ENCODE measurements around the gene YIF1B.

The YIF1B gene

DNA sequence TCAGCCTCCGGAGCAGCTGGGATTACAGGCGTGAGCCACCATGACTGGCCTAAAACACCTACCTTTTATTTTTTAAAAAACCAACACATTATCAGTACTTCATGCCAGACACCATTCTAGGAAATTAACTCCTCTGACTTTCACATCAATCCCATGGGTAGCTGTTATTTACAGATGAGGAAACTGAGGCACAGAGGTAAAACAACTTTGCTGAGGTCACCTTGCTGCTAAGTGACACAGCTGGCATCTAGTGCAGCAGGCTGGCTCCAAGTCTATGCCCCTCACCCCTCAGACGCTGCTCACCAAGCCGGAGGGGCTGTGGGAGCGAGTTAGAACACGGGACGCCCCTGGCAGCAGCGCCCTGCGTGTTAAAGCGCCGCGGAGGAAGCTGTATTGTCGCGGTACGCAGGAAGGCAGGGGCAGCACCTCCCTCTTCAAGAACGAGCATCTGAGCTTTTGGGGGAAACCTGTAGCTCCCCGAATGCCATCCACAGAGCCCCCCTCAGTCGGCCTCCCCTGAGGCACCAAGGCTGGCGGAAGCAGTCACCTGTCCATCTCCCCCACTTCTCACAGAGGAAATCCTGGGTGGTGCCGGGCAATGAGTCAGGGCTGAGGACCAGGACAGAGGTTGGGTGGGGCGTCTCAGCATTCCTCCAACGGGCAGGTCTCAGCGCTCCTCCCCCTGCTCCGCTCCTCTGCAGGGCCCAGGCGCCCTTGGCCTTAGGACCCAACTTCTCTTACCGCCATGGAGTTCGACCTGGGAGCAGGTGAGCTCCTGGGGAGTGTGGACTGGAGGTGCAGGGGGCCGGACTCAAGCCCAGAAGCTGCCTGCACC lies 12.0 kb downstream of the YIF1B start, which contains the start of gene C19orf33:
Gene C19orf33 (plus strand): TSS at position 735 of the 835 bp plus-strand sequence. CDS start 11 bp downstream, at position 746.
- Histone ChIP-seq H3K27me3 (ENCODE audit: insufficient read depth, insufficient read length) (no peaks in the 10 kb centered on the region), H3K4me1 (ENCODE audit: insufficient read depth, insufficient read length) (peaks cover 20% of the 10 kb centered on the region), H3K36me3 (ENCODE audit: insufficient read depth, insufficient read length, low read length) (peaks cover 36% of the 10 kb centered on the region), H3K4me3 (ENCODE audit: insufficient read length, low read depth) (no peak within 1 kb of the TSS), H3K9me3 (ENCODE audit: insufficient read depth, low read length) (no peaks in the 10 kb centered on the region), H3K9ac (ENCODE audit: insufficient read length, low read depth) (peak within 1 kb of the TSS; percentile 64)
- DNase-seq (ENCODE audit: low read depth, low spot score), result no peak
- TF ChIP-seq SUZ12 (IDR thresholded peaks at IDR 0.05; ENCODE audit: extremely low read depth, insufficient read depth, insufficient read length) (no peak), YY1 (IDR thresholded peaks at IDR 0.05; ENCODE audit: insufficient read depth, insufficient read length) (no peak), ZNF274 (IDR thresholded peaks at IDR 0.05; ENCODE audit: low read depth, low read length) (no peak)

DNA sequence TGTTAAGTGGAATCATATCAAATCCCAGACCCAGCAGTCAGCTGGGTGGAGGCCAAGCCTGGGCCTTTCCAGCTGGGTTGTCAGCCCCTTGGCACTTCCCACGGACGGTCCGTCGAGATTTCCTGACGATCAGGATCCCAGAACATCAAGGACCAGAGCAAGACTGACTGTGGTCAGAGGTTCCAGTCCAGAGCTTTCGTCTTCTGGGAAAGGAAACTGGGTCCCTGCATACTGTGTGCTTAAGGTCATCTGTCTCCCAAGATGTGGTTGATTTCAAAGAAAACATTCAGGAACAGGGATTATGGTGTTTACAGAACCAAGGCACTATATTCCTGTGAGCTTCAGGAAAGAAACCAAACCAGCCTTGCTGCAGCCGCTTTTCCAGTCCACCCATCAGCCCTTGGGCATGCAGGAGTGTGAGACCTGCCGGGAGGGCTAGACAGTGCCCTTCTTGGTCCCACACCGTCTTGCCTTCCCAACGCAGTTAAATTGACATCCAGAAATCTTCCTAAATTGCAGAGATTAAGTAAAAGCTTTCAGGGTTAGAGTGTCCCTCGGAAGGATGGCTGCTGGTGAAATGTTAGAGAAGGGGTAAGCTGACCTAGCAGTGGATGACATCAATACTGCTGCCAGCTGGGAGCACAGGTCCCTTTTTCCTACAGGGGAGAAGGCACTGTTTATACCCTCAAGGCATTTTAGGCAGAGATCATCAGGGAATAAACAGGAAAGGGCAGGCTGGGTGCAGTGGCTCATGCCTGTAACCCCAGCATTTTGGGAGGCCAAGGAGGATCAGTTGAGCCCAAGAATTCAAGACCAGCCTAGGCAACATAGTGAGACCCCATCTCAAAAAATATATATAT lies 16.7 kb downstream of the YIF1B start:
- DNase-seq (ENCODE audit: low read depth, low spot score), result no peak
- TF ChIP-seq YY1 (IDR thresholded peaks at IDR 0.05; ENCODE audit: insufficient read depth, insufficient read length) (no peak), ZNF274 (IDR thresholded peaks at IDR 0.05; ENCODE audit: low read depth, low read length) (no peak), SUZ12 (IDR thresholded peaks at IDR 0.05; ENCODE audit: extremely low read depth, insufficient read depth, insufficient read length) (no peak)
- peaks cover 11% of the 10 kb centered on the region for H3K36me3 ChIP-seq (ENCODE audit: insufficient read depth, insufficient read length, low read length)
- no peaks in the 10 kb centered on the region for H3K27me3 ChIP-seq (ENCODE audit: insufficient read depth, insufficient read length)
- H3K9ac ChIP-seq (ENCODE audit: insufficient read length, low read depth), result no peak overlapping the region
- H3K4me1 ChIP-seq (ENCODE audit: insufficient read depth, insufficient read length), result peaks cover 8% of the 10 kb centered on the region
- no peaks in the 10 kb centered on the region for H3K9me3 ChIP-seq (ENCODE audit: insufficient read depth, low read length)
- no peak overlapping the region for H3K4me3 ChIP-seq (ENCODE audit: insufficient read length, low read depth)

DNA sequence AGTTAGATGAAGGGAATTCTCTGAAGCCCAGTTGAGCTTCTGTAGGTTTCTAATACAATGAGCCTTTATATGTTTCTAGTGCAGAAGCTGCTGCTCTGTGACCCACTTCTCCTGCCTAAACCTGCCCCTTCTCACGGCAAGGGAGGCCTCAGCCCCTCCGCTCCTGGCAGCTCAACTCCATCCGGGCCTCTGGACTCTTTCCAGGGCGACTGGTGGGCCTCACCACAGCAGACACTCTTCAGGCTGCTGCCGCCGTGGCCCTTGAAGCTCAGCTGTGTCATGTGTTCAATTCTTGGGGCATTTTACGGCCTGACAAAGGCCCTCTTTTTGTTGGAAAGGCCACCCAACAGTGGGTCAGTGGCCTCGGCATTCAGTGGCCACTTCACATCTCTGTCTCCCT lies 21.7 kb downstream of the YIF1B start:
- no peak for DNase-seq (ENCODE audit: low read depth, low spot score)
- Histone ChIP-seq H3K9me3 (ENCODE audit: insufficient read depth, low read length) (no peaks in the 10 kb centered on the region), H3K27me3 (ENCODE audit: insufficient read depth, insufficient read length) (no peaks in the 10 kb centered on the region), H3K4me3 (ENCODE audit: insufficient read length, low read depth) (no peak overlapping the region), H3K36me3 (ENCODE audit: insufficient read depth, insufficient read length, low read length) (peaks cover 41% of the 10 kb centered on the region), H3K9ac (ENCODE audit: insufficient read length, low read depth) (no peak overlapping the region), H3K4me1 (ENCODE audit: insufficient read depth, insufficient read length) (peaks cover 5% of the 10 kb centered on the region)
- TF ChIP-seq ZNF274 (IDR thresholded peaks at IDR 0.05; ENCODE audit: low read depth, low read length) (no peak), YY1 (IDR thresholded peaks at IDR 0.05; ENCODE audit: insufficient read depth, insufficient read length) (no peak), SUZ12 (IDR thresholded peaks at IDR 0.05; ENCODE audit: extremely low read depth, insufficient read depth, insufficient read length) (no peak)

DNA sequence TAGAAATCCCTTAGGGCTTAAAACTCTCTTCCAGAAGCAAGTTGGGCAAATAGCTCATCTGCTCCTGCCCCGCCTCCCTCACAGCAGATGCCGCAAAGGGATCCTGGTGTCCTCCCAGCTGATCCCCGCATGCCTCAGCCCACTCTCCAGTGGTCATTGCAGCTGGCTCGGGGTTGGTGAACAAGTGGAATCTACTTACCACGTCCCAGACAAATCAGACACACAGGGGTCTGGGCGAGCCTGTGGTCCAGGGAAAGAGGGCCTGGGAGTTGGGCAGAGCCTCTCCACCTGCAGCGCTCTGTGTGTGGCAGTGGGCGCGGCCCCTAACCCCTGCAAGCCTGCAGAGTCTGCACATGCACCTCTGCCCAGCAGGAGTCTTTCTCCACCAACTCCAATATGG lies 22.5 kb downstream of the YIF1B start:
- peaks cover 4% of the 10 kb centered on the region for H3K4me1 ChIP-seq (ENCODE audit: insufficient read depth, insufficient read length)
- no peak overlapping the region for H3K4me3 ChIP-seq (ENCODE audit: insufficient read length, low read depth)
- no peak for DNase-seq (ENCODE audit: low read depth, low spot score)
- no peaks in the 10 kb centered on the region for H3K27me3 ChIP-seq (ENCODE audit: insufficient read depth, insufficient read length)
- no peaks in the 10 kb centered on the region for H3K9me3 ChIP-seq (ENCODE audit: insufficient read depth, low read length)
- H3K36me3 ChIP-seq (ENCODE audit: insufficient read depth, insufficient read length, low read length), result peaks cover 50% of the 10 kb centered on the region
- no peak overlapping the region for H3K9ac ChIP-seq (ENCODE audit: insufficient read length, low read depth)
- TF ChIP-seq ZNF274 (IDR thresholded peaks at IDR 0.05; ENCODE audit: low read depth, low read length) (no peak), YY1 (IDR thresholded peaks at IDR 0.05; ENCODE audit: insufficient read depth, insufficient read length) (no peak)

DNA sequence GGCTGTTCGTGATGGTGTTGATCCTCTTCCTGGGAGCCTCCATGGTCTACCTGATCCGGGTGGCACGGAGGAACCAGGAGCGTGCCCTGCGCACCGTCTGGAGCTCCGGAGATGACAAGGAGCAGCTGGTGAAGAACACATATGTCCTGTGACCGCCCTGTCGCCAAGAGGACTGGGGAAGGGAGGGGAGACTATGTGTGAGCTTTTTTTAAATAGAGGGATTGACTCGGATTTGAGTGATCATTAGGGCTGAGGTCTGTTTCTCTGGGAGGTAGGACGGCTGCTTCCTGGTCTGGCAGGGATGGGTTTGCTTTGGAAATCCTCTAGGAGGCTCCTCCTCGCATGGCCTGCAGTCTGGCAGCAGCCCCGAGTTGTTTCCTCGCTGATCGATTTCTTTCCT lies 23.9 kb downstream of the YIF1B start:
- Histone ChIP-seq H3K27me3 (ENCODE audit: insufficient read depth, insufficient read length) (no peaks in the 10 kb centered on the region), H3K4me3 (ENCODE audit: insufficient read length, low read depth) (no peak overlapping the region), H3K36me3 (ENCODE audit: insufficient read depth, insufficient read length, low read length) (peaks cover 58% of the 10 kb centered on the region), H3K4me1 (ENCODE audit: insufficient read depth, insufficient read length) (peaks cover 4% of the 10 kb centered on the region), H3K9ac (ENCODE audit: insufficient read length, low read depth) (no peak overlapping the region), H3K9me3 (ENCODE audit: insufficient read depth, low read length) (no peaks in the 10 kb centered on the region)
- TF ChIP-seq YY1 (IDR thresholded peaks at IDR 0.05; ENCODE audit: insufficient read depth, insufficient read length) (no peak), ZNF274 (IDR thresholded peaks at IDR 0.05; ENCODE audit: low read depth, low read length) (no peak), SUZ12 (IDR thresholded peaks at IDR 0.05; ENCODE audit: extremely low read depth, insufficient read depth, insufficient read length) (no peak)
- no peak for DNase-seq (ENCODE audit: low read depth, low spot score)

DNA sequence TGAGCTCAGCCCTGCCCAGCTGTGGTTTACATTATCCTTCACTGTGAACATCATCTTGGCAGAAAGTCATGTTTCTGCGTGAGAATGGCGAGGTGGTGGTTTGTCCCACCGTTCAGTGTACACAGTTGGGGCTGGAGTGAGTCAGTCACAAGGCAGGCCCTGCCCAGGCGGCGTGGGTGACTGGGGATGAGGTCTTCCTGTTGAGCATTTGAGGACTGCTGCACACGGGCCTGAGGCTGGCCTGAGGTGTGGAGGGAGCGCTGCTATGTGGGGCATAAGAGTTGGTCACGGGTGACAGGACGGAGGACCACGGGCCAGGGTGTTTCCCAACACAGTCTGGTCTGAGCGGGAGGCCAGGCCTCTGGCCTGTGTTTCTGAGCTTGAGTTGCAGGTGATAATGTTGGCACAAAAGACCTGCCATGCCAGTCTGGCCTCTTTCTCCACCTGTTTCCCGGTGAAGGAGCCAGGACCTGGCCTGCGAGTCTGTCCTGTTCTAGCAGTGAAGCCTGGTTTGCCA lies 25.1 kb downstream of the YIF1B start:
- H3K36me3 ChIP-seq (ENCODE audit: insufficient read depth, insufficient read length, low read length), result peaks cover 64% of the 10 kb centered on the region
- no peak for DNase-seq (ENCODE audit: low read depth, low spot score)
- H3K9me3 ChIP-seq (ENCODE audit: insufficient read depth, low read length), result no peaks in the 10 kb centered on the region
- H3K4me3 ChIP-seq (ENCODE audit: insufficient read length, low read depth), result no peak overlapping the region
- H3K9ac ChIP-seq (ENCODE audit: insufficient read length, low read depth), result no peak overlapping the region
- TF ChIP-seq YY1 (IDR thresholded peaks at IDR 0.05; ENCODE audit: insufficient read depth, insufficient read length) (no peak), SUZ12 (IDR thresholded peaks at IDR 0.05; ENCODE audit: extremely low read depth, insufficient read depth, insufficient read length) (no peak), ZNF274 (IDR thresholded peaks at IDR 0.05; ENCODE audit: low read depth, low read length) (no peak)
- H3K27me3 ChIP-seq (ENCODE audit: insufficient read depth, insufficient read length), result no peaks in the 10 kb centered on the region
- peaks cover 4% of the 10 kb centered on the region for H3K4me1 ChIP-seq (ENCODE audit: insufficient read depth, insufficient read length)

DNA sequence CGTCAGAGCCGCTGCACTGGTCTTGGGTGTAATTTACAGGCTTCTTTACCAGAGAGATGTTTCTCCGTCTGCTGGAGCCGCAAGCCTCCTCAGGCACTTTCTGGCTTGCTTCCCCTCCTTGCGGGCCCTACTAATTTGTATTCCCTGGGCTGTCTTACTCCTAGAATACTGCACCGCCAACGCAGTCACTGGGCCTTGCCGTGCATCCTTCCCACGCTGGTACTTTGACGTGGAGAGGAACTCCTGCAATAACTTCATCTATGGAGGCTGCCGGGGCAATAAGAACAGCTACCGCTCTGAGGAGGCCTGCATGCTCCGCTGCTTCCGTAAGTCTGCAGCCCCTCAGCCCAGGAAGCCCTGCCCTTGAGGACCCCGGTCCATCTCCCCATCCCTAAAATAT lies 25.8 kb downstream of the YIF1B start:
- Histone ChIP-seq H3K4me1 (ENCODE audit: insufficient read depth, insufficient read length) (peaks cover 4% of the 10 kb centered on the region), H3K36me3 (ENCODE audit: insufficient read depth, insufficient read length, low read length) (peaks cover 70% of the 10 kb centered on the region), H3K9ac (ENCODE audit: insufficient read length, low read depth) (no peak overlapping the region)

More for the DNA sequence above, 25.8 kb downstream of the YIF1B start:
- no peak for TF ChIP-seq ZNF274 (IDR thresholded peaks at IDR 0.05; ENCODE audit: low read depth, low read length)
- DNase-seq (ENCODE audit: low read depth, low spot score), result no peak
- Histone ChIP-seq H3K4me3 (ENCODE audit: insufficient read length, low read depth) (no peak overlapping the region), H3K27me3 (ENCODE audit: insufficient read depth, insufficient read length) (no peaks in the 10 kb centered on the region), H3K9me3 (ENCODE audit: insufficient read depth, low read length) (no peaks in the 10 kb centered on the region)

All from NT2/D1 (cell line).